Ovary (tissue), 9 donors: ENCODE data around the gene PADI6. TPM values are rescaled to one million over a fixed set of nuclear protein-coding genes. Genes with fewer than 3 reads are reported as not detected.
A peak's percentile ranks its signal among the peaks of the same experiment; 100 is the strongest.

Source experiments
- DNase-seq, 5 donors: peaks; one replicate each; pipeline ENCODE4 v3.0.0-alpha.2; 2019 to 2020
- H3K27ac ChIP-seq, 2 donors: fragments of 200-600 bp; one replicate each; pipeline versions ENCODE4 v1.5.1 to v1.8.0; 2019 to 2022
- H3K27me3 ChIP-seq: fragments of 200-600 bp; one replicate; pipeline ENCODE4 v1.8.0; 2022
- H3K36me3 ChIP-seq: fragments of 200-600 bp; sonication (generic); one replicate; pipeline ENCODE4 v1.5.1; 2019
- H3K4me1 ChIP-seq: one replicate; pipeline ENCODE4 v1.8.1; 2013; ENCODE audit warnings: mild to moderate bottlenecking, moderate library complexity; ENCODE audit not compliant: insufficient read depth
- H3K4me3 ChIP-seq: fragments of 200-600 bp; sonication (generic); one replicate; pipeline ENCODE4 v1.5.1; 2017
- H3K9me3 ChIP-seq, 2 donors: fragments of 200-600 bp in 1 of 2; sonication (generic) in 1 of 2; one replicate each; pipeline versions ENCODE4 v1.5.1 to v1.8.1; 2013 to 2019; ENCODE audit warnings: mild to moderate bottlenecking in 1 of 2, moderate library complexity in 1 of 2
- CTCF ChIP-seq, 3 donors: fragments of 450-650 bp in 2 of 3; fragments of 200-600 bp in 1 of 3; IDR thresholded peaks; one replicate each; pipeline versions ENCODE4 v1.5.1 to v1.8.0; 2016 to 2022; ENCODE audit warnings: antibody characterized with exemption in 3 of 3, mild to moderate bottlenecking in 1 of 3
- EP300 ChIP-seq: sonication (generic); formaldehyde crosslinking; IDR thresholded peaks from one replicate; pipeline ENCODE4 v1.6.1; 2017; ENCODE audit warnings: antibody characterized with exemption
- POLR2A ChIP-seq: fragments of 450-650 bp; IDR thresholded peaks from one replicate; pipeline ENCODE4 v1.6.1; 2017; ENCODE audit warnings: antibody characterized with exemption, mild to moderate bottlenecking, moderate library complexity
- WGBS, 3 donors: extraction: QIAGEN DNeasy Blood & Tissue Kit in 1 of 3; methylation state at CpG; one replicate each; pipeline versions ENCODE4 v1.1.5 to v1.1.7; 2013 to 2017; 5-methylcytosine and 5-hydroxymethylcytosine counted together
- intact Hi-C, 4 donors: fragments of 100-400 bp; cut with DNase I; formaldehyde crosslinking; loops; one replicate each; pipeline versions ENCODE4 v1.11.0 to v1.15.1; 2022 to 2023
- polyA plus RNA-seq, 2 donors: library from polyadenylated mRNA; stranded (reverse); fragments of 200-250 nt in 1 of 2; fragments of 350-450 nt in 1 of 2; fragmentation: Illumina TruSeq in 1 of 2; extraction: RNeasy Lipid Tissue Mini Kit (QIAGEN cat#74804) in 1 of 2; gene quantifications; one replicate each; pipeline ENCODE4 v1.2.3, GENCODE V29; 2013 to 2014
- total RNA-seq, 7 donors: library from RNA; depleted of rRNA in 2 of 7; stranded (reverse); fragments of >200 nt in 2 of 7; fragmentation: NEBNext Ultra II Directional in 3 of 7; extraction: Animal tissue kit (Norgen Biotek cat#: 25700) in 3 of 7; gene quantifications; one replicate each; pipeline versions ENCODE4 v1.1.0 to v1.2.4, GENCODE V29; 2016 to 2023
- donor health status: DM: no; HTN: no; CAD: no; lungs with moderate emphysema.
- donor health status: DM: no; HTN: no; CAD: no.
- donor health status: Bipolar disorder and iron deficiency.
- donor health status: DM: yes; HTN: yes; CAD: no.
- donor health status: DM: no; HTN: no; CAD: no.
- donor health status: DM: yes; HTN: yes; CAD: no.

PADI6 gene
- total and polyA plus RNA-seq, 9 donors, result 0.10 to 4.3 (median 0.18) TPM; not detected in 6

GRCh38 chr1:17333081-17333480, 38.9 kb upstream of the PADI6 start:
- Histone ChIP-seq H3K36me3 (no peaks in the 10 kb centered on the region), H3K4me1 (no peaks in the 10 kb centered on the region), H3K4me3 (no peak overlapping the region), H3K27me3 (no peaks in the 10 kb centered on the region), H3K27ac (no peak overlapping the region), H3K9me3 (no peaks in the 10 kb centered on the region)
- WGBS, 3 donors, result 93 to 95% (median 94%) methylated on average over 8 of the region's 8 CpGs
- TF ChIP-seq CTCF (IDR thresholded peaks at IDR 0.05) (no peak), POLR2A (no peak), EP300 (no peak)
- DNase-seq, result peak in 1 of 5 donors; percentile 16
- intact Hi-C loops, result loop anchor here in 2 of 4 donors (10.0 kb wide), 1 partner anchor 208 kb away; no protein-coding TSS in a partner anchor

GRCh38 chr1:17335821-17336710, 35.9 kb upstream of the PADI6 start:
- H3K27me3 ChIP-seq, result no peaks in the 10 kb centered on the region
- no peaks in the 10 kb centered on the region for H3K4me1 ChIP-seq
- no peaks in the 10 kb centered on the region for H3K36me3 ChIP-seq
- 19 to 30% (median 20%) methylated on average over 20 of the region's 20 CpGs for WGBS, 3 donors
- no peak overlapping the region for H3K27ac ChIP-seq
- no peak overlapping the region for H3K4me3 ChIP-seq
- no peaks in the 10 kb centered on the region for H3K9me3 ChIP-seq
- DNase-seq, result peak; percentile 30 to 80 (median 58)
- TF ChIP-seq CTCF (IDR thresholded peaks at IDR 0.05) (peak in 2 of 3 donors; percentile 22 to 27), POLR2A (no peak), EP300 (no peak)
- intact Hi-C loops, result loop anchor here in 2 of 4 donors (10.0 kb wide), 1 partner anchor 211 kb away; no protein-coding TSS in a partner anchor

GRCh38 chr1:17338706-17339493, 33.1 kb upstream of the PADI6 start:
- no peaks in the 10 kb centered on the region for H3K9me3 ChIP-seq
- no peak for DNase-seq
- intact Hi-C loops, result loop anchor here in 2 of 4 donors (10.0 kb wide), 1 partner anchor 214 kb away; no protein-coding TSS in a partner anchor
- H3K36me3 ChIP-seq, result no peaks in the 10 kb centered on the region
- no peak overlapping the region for H3K27ac ChIP-seq
- no peak for TF ChIP-seq POLR2A
- no peak for TF ChIP-seq EP300
- no peak for TF ChIP-seq CTCF (IDR thresholded peaks at IDR 0.05)
- 69 to 76% (median 70%) methylated on average over 15 of the region's 15 CpGs for WGBS, 3 donors
- H3K4me1 ChIP-seq, result no peaks in the 10 kb centered on the region
- H3K4me3 ChIP-seq, result no peak overlapping the region
- no peaks in the 10 kb centered on the region for H3K27me3 ChIP-seq

GRCh38 chr1:17339521-17339920, 32.5 kb upstream of the PADI6 start:
- 67 to 73% (median 69%) methylated on average over 7 of the region's 7 CpGs for WGBS, 3 donors
- Histone ChIP-seq H3K4me3 (no peak overlapping the region), H3K9me3 (no peaks in the 10 kb centered on the region), H3K4me1 (no peaks in the 10 kb centered on the region), H3K27me3 (no peaks in the 10 kb centered on the region), H3K36me3 (no peaks in the 10 kb centered on the region), H3K27ac (no peak overlapping the region)
- TF ChIP-seq POLR2A (no peak), CTCF (IDR thresholded peaks at IDR 0.05) (no peak), EP300 (no peak)
- no peak for DNase-seq
- intact Hi-C loops, result loop anchor here in 2 of 4 donors (10.0 kb wide), 1 partner anchor 215 kb away; no protein-coding TSS in a partner anchor
